GM12872 (cell line): Measurements from ENCODE around the gene COL1A1.

Experiments used
- TF ChIP-seq, protein P1 (sequence below): IDR thresholded peaks from 3 replicates; pipeline ENCODE4 v1.5.1; 2011; ENCODE audit warnings: low read depth, mild to moderate bottlenecking, low read length, moderate library complexity; ENCODE audit not compliant: insufficient read depth

COL1A1 gene

DNA sequence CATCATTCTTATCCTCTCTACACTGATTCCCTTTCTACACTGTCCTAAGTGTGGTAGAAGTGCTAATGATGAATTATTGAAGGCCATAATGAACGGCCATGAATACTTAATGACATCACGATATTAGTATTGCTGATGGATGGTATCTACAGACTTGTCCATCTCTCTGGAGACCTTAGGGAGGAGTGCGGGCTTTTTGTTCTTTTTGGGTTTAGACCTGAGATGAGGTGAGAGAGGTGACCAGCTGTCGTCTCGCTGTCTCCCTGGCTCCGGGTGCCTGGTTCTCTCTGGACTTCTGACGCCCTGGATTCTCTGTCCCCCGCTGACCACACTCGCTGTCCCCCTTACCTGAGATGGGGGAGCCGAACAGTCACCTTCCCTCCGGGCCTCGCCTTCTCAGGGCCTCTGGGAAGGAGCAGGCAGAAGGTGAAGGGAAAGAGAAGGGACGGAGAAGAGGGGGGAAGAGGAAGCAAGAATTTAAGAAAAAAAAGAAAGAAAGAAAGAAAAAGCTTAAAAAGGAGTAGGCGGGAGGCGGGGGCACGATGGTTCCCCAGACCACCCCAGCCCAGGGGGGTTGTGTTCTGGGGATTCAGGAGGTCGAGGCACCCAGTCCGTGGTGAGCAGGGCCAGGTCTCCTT, 18.5 kb downstream of the COL1A1 start:
- TF ChIP-seq, protein P1, sequence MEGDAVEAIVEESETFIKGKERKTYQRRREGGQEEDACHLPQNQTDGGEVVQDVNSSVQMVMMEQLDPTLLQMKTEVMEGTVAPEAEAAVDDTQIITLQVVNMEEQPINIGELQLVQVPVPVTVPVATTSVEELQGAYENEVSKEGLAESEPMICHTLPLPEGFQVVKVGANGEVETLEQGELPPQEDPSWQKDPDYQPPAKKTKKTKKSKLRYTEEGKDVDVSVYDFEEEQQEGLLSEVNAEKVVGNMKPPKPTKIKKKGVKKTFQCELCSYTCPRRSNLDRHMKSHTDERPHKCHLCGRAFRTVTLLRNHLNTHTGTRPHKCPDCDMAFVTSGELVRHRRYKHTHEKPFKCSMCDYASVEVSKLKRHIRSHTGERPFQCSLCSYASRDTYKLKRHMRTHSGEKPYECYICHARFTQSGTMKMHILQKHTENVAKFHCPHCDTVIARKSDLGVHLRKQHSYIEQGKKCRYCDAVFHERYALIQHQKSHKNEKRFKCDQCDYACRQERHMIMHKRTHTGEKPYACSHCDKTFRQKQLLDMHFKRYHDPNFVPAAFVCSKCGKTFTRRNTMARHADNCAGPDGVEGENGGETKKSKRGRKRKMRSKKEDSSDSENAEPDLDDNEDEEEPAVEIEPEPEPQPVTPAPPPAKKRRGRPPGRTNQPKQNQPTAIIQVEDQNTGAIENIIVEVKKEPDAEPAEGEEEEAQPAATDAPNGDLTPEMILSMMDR, result no peak

DNA sequence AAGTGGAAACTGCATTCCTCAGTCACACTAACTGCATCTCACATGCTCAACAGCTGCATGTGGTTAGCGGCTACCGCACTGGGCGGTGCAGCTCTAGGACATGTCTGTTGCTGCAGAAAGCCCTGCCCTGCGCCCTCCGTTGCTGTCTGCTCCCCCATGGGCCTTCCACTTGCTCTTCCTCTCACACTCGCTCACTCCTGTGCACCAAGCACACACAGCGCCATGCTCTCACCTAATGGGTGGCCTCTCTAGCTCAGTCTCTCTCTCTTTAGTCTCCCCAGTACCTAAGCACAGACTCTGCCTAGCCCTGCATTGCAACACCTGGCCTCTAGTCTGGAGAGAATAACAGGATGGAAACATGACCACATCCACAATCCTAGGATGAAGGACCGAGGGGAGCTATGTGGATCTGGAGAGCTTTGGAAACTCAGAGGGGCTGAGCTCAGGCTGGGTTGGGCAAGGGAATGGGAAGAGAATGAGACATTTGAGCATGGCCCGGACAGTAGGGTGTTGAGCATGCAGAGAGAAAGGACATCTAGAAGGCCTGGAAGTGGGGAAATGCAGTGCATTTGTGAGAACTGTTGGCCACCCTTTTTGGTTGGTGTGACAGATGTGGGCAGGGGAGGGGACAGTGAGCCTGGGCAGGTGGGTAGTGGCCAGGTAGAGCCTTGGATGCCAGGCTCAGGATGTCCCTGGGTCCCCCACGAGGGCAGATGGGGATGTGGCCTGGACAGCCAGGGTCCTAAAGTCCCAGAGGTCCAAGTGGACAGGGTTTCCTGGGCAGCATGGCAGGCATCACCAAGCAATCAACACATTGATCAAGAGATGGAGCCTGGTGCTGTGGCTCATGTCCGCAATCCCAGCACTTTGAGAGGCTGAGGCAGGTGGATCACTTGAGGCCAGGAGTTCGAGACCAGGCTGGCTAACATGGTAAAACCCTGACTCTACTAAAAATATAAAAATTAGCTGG, 19.6 kb downstream of the COL1A1 start:
- TF ChIP-seq, protein P1, result no peak

GRCh38 chr17:50181144-50181543, 20.3 kb downstream of the COL1A1 start:
- TF ChIP-seq, protein P1, result no peak

- TF ChIP-seq, protein P1, result no peak
Observed at GRCh38 chr17:50180620-50181019, 20.8 kb downstream of the COL1A1 start.

DNA sequence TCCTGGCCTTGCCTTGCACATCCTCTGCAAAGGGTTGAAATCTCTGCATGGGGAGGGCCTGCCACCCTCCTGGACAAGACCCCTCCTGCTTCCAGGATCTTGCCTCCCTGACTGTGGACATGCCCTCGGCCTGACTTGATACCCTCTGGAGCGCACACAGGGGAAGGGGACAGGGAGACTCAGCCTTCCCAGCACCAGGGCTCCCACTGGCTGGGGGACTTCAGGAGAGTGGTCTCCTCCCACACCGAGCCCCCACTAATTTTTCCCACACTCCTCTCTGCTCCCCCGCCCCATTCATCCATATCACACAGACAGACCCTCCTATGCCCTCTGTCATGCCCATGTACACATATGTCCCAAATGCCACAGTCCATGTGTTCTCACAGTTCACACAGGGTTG, 21.3 kb downstream of the COL1A1 start:
- TF ChIP-seq, protein P1, result no peak

- TF ChIP-seq, protein P1, result peak; percentile 73
Observed at GRCh38 chr17:50177983-50178834, 23.2 kb downstream of the COL1A1 start.

GRCh38 chr17:50177476-50177875, 24.0 kb downstream of the COL1A1 start:
- TF ChIP-seq, protein P1, result no peak
